Measurements from ENCODE around the gene GPATCH2L. TPM values are rescaled to one million over a fixed set of nuclear protein-coding genes. Genes with fewer than 3 reads are reported as not detected.
A peak's percentile ranks its signal among the peaks of the same experiment; 100 is the strongest.

GPATCH2L gene
- total and polyA plus RNA-seq, 2 experiments from 2014 or later = 19.6 to 94.4 TPM

DNA sequence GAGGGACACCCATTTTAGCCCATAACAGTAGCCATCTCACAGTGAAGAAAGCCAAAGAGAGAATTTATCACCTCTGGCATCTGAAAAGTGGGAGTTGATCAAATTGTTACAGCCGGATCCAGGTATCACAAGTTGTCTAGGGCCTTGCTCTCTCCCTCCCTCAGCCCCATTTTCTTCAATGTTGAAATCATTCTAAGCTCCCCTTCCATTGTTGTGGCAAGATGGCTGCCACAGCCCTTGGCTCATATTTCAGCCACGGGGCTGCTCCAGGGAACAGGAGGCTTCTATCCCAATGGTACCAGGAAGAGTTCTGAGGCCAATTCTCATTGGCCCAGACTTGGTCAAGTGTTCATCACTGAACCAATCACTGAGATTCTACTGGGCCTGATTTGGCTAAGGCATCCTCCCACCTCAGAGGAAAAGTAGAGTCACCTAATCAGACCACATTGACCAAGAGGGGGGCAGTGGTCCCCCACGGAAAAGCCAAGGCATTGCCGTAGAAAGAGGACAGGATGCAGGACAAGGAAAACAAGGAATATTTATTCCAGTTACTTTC is 106.2 kb downstream of the GPATCH2L start:
- Mint-ChIP-seq H3K27ac (no peak overlapping the region), H3K36me3 (ENCODE audit: low read depth) (no peaks in the 10 kb centered on the region), H3K9me3 (no peaks in the 10 kb centered on the region; the same call in 2 of the 3 replicates), H3K4me3 (no peak overlapping the region), H3K27me3 (ENCODE audit: insufficient read depth, low read depth, poor library complexity) (peaks cover 3% of the 10 kb centered on the region), H3K4me1 (peaks cover 12% of the 10 kb centered on the region)
- H2AFZ ChIP-seq = no peak overlapping the region
- H4K20me1 ChIP-seq (replicated peaks; ENCODE audit: insufficient read depth) = no peaks in the 10 kb centered on the region
- peak; percentile 25; the same call in 1 of the 3 replicates for ATAC-seq
- H3K36me3 ChIP-seq (ENCODE audit: insufficient read depth) = no peaks in the 10 kb centered on the region
- H3K27ac ChIP-seq (ENCODE audit: low read depth) = no peak overlapping the region
- no peaks in the 10 kb centered on the region for H3F3A ChIP-seq (replicated peaks; ENCODE audit: low read depth)
- H3K9me2 ChIP-seq (ENCODE audit: insufficient read depth) = peaks cover 5% of the 10 kb centered on the region; the same call in 1 of the 2 replicates
- no peaks in the 10 kb centered on the region for H3K27me3 ChIP-seq (ENCODE audit: insufficient read depth)
- peak; percentile 24 for DNase-seq (ENCODE audit: low spot score)
- H3K4me1 ChIP-seq (ENCODE audit: insufficient read depth) = peaks cover 13% of the 10 kb centered on the region
- TF ChIP-seq, protein P1, sequence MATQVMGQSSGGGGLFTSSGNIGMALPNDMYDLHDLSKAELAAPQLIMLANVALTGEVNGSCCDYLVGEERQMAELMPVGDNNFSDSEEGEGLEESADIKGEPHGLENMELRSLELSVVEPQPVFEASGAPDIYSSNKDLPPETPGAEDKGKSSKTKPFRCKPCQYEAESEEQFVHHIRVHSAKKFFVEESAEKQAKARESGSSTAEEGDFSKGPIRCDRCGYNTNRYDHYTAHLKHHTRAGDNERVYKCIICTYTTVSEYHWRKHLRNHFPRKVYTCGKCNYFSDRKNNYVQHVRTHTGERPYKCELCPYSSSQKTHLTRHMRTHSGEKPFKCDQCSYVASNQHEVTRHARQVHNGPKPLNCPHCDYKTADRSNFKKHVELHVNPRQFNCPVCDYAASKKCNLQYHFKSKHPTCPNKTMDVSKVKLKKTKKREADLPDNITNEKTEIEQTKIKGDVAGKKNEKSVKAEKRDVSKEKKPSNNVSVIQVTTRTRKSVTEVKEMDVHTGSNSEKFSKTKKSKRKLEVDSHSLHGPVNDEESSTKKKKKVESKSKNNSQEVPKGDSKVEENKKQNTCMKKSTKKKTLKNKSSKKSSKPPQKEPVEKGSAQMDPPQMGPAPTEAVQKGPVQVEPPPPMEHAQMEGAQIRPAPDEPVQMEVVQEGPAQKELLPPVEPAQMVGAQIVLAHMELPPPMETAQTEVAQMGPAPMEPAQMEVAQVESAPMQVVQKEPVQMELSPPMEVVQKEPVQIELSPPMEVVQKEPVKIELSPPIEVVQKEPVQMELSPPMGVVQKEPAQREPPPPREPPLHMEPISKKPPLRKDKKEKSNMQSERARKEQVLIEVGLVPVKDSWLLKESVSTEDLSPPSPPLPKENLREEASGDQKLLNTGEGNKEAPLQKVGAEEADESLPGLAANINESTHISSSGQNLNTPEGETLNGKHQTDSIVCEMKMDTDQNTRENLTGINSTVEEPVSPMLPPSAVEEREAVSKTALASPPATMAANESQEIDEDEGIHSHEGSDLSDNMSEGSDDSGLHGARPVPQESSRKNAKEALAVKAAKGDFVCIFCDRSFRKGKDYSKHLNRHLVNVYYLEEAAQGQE (IDR thresholded peaks at IDR 0.05; ENCODE audit: unreplicated experiment) = no peak
- TF ChIP-seq, protein P2, sequence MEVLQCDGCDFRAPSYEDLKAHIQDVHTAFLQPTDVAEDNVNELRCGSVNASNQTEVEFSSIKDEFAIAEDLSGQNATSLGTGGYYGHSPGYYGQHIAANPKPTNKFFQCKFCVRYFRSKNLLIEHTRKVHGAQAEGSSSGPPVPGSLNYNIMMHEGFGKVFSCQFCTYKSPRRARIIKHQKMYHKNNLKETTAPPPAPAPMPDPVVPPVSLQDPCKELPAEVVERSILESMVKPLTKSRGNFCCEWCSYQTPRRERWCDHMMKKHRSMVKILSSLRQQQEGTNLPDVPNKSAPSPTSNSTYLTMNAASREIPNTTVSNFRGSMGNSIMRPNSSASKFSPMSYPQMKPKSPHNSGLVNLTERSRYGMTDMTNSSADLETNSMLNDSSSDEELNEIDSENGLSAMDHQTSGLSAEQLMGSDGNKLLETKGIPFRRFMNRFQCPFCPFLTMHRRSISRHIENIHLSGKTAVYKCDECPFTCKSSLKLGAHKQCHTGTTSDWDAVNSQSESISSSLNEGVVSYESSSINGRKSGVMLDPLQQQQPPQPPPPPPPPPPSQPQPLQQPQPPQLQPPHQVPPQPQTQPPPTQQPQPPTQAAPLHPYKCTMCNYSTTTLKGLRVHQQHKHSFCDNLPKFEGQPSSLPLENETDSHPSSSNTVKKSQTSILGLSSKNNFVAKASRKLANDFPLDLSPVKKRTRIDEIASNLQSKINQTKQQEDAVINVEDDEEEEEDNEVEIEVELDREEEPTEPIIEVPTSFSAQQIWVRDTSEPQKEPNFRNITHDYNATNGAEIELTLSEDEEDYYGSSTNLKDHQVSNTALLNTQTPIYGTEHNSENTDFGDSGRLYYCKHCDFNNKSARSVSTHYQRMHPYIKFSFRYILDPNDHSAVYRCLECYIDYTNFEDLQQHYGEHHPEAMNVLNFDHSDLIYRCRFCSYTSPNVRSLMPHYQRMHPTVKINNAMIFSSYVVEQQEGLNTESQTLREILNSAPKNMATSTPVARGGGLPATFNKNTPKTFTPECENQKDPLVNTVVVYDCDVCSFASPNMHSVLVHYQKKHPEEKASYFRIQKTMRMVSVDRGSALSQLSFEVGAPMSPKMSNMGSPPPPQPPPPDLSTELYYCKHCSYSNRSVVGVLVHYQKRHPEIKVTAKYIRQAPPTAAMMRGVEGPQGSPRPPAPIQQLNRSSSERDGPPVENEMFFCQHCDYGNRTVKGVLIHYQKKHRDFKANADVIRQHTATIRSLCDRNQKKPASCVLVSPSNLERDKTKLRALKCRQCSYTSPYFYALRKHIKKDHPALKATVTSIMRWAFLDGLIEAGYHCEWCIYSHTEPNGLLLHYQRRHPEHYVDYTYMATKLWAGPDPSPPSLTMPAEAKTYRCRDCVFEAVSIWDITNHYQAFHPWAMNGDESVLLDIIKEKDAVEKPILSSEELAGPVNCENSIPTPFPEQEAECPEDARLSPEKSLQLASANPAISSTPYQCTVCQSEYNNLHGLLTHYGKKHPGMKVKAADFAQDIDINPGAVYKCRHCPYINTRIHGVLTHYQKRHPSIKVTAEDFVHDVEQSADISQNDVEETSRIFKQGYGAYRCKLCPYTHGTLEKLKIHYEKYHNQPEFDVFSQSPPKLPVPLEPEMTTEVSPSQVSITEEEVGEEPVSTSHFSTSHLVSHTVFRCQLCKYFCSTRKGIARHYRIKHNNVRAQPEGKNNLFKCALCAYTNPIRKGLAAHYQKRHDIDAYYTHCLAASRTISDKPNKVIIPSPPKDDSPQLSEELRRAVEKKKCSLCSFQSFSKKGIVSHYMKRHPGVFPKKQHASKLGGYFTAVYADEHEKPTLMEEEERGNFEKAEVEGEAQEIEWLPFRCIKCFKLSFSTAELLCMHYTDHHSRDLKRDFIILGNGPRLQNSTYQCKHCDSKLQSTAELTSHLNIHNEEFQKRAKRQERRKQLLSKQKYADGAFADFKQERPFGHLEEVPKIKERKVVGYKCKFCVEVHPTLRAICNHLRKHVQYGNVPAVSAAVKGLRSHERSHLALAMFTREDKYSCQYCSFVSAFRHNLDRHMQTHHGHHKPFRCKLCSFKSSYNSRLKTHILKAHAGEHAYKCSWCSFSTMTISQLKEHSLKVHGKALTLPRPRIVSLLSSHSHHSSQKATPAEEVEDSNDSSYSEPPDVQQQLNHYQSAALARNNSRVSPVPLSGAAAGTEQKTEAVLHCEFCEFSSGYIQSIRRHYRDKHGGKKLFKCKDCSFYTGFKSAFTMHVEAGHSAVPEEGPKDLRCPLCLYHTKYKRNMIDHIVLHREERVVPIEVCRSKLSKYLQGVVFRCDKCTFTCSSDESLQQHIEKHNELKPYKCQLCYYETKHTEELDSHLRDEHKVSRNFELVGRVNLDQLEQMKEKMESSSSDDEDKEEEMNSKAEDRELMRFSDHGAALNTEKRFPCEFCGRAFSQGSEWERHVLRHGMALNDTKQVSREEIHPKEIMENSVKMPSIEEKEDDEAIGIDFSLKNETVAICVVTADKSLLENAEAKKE (CRISPR knock-in tag; IDR thresholded peaks at IDR 0.05) = no peak
- TF ChIP-seq JUNB (IDR thresholded peaks at IDR 0.05; ENCODE audit: unreplicated experiment) = no peak
- TF ChIP-seq, protein P3, sequence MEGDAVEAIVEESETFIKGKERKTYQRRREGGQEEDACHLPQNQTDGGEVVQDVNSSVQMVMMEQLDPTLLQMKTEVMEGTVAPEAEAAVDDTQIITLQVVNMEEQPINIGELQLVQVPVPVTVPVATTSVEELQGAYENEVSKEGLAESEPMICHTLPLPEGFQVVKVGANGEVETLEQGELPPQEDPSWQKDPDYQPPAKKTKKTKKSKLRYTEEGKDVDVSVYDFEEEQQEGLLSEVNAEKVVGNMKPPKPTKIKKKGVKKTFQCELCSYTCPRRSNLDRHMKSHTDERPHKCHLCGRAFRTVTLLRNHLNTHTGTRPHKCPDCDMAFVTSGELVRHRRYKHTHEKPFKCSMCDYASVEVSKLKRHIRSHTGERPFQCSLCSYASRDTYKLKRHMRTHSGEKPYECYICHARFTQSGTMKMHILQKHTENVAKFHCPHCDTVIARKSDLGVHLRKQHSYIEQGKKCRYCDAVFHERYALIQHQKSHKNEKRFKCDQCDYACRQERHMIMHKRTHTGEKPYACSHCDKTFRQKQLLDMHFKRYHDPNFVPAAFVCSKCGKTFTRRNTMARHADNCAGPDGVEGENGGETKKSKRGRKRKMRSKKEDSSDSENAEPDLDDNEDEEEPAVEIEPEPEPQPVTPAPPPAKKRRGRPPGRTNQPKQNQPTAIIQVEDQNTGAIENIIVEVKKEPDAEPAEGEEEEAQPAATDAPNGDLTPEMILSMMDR (conservative IDR thresholded peaks at IDR 0.05; ENCODE audit: low read depth in 2 of 2) = no peak
- no peak for TF ChIP-seq ZNF114 (CRISPR knock-in tag; IDR thresholded peaks at IDR 0.05)
- H3K4me2 ChIP-seq = no peak overlapping the region
- no peaks in the 10 kb centered on the region for H3K79me2 ChIP-seq (replicated peaks; ENCODE audit: insufficient read depth)
- no peak overlapping the region for H3K4me3 ChIP-seq

All from GM23338 (cell line).